Measurements from ENCODE around the gene C16orf92. TPM values are rescaled to one million over a fixed set of nuclear protein-coding genes. Genes with fewer than 3 reads are reported as not detected.

C16orf92 gene
- total RNA-seq, 1 donor from 2014 or later, result not detected

DNA sequence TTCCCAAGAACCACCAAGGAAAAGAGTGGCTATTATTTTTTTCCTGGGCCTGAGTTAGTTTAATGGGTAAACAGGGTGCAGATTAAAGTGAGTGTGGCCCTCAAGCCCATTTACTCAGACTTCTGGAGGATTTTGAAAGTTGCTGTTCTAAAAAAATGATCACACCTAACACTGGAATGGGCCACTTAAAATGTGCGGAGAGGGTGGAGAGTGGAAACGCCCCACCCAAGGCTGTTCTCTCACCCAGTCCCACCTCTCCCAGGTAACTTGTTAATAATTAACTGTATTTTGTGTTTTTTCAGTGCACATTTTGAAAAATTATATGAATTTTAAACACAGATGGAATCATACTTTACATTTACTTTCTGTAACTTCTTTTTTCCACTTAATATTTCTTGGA is 33.0 kb upstream of the C16orf92 start:
- Histone ChIP-seq H3K9ac (no peak overlapping the region), H3K79me2 (ENCODE audit: low read depth) (no peaks in the 10 kb centered on the region), H3K27me3 (no peaks in the 10 kb centered on the region), H4K20me1 (ENCODE audit: low read depth) (no peaks in the 10 kb centered on the region), H3K9me3 (ENCODE audit: low read depth) (no peaks in the 10 kb centered on the region), H3F3A (ENCODE audit: low read depth) (peaks cover 11% of the 10 kb centered on the region), H3K4me1 (peaks cover 5% of the 10 kb centered on the region), H3K4me3 (no peak overlapping the region), H2AFZ (replicated peaks) (no peak overlapping the region), H3K4me2 (no peak overlapping the region), H3K27ac (no peak overlapping the region), H3K36me3 (no peaks in the 10 kb centered on the region)
- H3K27ac Mint-ChIP-seq, result no peak overlapping the region
- peaks cover 6% of the 10 kb centered on the region for H3K27me3 Mint-ChIP-seq (ENCODE audit: insufficient read depth, low read depth)
- H3K4me3 Mint-ChIP-seq, result no peak overlapping the region
- no peak for DNase-seq (ENCODE audit: low spot score)
- no peaks in the 10 kb centered on the region for H3K9me3 Mint-ChIP-seq
- H3K36me3 Mint-ChIP-seq, result peaks cover 22% of the 10 kb centered on the region
- peaks cover 18% of the 10 kb centered on the region for H3K4me1 Mint-ChIP-seq
- TF ChIP-seq EZH2 (IDR thresholded peaks at IDR 0.05), result no peak
- TF ChIP-seq, protein P1, sequence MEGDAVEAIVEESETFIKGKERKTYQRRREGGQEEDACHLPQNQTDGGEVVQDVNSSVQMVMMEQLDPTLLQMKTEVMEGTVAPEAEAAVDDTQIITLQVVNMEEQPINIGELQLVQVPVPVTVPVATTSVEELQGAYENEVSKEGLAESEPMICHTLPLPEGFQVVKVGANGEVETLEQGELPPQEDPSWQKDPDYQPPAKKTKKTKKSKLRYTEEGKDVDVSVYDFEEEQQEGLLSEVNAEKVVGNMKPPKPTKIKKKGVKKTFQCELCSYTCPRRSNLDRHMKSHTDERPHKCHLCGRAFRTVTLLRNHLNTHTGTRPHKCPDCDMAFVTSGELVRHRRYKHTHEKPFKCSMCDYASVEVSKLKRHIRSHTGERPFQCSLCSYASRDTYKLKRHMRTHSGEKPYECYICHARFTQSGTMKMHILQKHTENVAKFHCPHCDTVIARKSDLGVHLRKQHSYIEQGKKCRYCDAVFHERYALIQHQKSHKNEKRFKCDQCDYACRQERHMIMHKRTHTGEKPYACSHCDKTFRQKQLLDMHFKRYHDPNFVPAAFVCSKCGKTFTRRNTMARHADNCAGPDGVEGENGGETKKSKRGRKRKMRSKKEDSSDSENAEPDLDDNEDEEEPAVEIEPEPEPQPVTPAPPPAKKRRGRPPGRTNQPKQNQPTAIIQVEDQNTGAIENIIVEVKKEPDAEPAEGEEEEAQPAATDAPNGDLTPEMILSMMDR (IDR thresholded peaks at IDR 0.05), result no peak
- TF ChIP-seq EZH2phosphoT487 (IDR thresholded peaks at IDR 0.05), result no peak

DNA sequence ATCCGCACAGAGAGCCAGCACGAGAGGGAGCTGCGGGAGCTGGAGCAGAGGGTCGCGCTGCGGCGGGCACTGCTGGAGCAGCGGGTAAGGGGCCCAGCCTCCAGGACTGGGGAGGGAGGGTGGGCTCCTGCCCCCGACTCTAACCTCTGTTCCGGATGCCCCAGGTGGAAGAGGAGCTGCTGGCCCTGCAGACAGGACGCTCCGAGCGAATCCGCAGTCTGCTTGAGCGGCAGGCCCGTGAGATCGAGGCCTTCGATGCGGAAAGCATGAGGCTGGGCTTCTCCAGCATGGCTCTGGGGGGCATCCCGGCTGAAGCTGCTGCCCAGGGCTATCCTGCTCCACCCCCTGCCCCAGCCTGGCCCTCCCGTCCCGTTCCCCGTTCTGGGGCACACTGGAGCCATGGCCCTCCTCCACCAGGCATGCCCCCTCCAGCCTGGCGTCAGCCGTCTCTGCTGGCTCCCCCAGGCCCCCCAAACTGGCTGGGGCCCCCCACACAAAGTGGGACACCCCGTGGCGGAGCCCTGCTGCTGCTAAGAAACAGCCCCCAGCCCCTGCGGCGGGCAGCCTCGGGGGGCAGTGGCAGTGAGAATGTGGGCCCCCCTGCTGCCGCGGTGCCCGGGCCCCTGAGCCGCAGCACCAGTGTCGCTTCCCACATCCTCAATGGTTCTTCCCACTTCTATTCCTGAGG is 32.0 kb upstream of the C16orf92 start:
- no peaks in the 10 kb centered on the region for H3K36me3 ChIP-seq
- TF ChIP-seq EZH2phosphoT487 (IDR thresholded peaks at IDR 0.05) (no peak), EZH2 (IDR thresholded peaks at IDR 0.05) (no peak)
- TF ChIP-seq, protein P1 (IDR thresholded peaks at IDR 0.05), result no peak

DNA sequence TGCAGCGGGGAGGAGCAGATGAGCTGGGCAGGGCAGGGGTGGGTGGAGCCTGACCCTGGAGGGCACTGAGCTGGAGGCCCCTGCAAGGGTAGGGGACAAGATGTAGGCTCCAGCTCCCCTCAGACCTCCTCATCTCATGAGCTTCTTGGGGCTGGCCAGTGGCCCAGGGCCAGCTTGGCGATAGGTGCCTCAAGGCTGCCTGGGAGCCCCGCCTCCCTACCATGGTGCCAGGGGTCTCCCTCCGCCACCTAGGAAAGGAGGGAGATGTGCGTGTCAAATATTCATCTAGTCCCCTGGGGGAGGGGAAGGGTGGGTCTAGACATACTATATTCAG is 31.5 kb upstream of the C16orf92 start:
- no peak for TF ChIP-seq EZH2phosphoT487 (IDR thresholded peaks at IDR 0.05)
- TF ChIP-seq, protein P1 (IDR thresholded peaks at IDR 0.05), result no peak
- TF ChIP-seq EZH2 (IDR thresholded peaks at IDR 0.05), result no peak
- Histone ChIP-seq H3K27ac (no peak overlapping the region), H3K79me2 (ENCODE audit: low read depth) (peaks cover 2% of the 10 kb centered on the region), H3K4me1 (peaks cover 5% of the 10 kb centered on the region), H3K36me3 (no peaks in the 10 kb centered on the region), H3K4me2 (no peak overlapping the region), H3F3A (ENCODE audit: low read depth) (peaks cover 20% of the 10 kb centered on the region), H3K4me3 (no peak overlapping the region), H3K9ac (no peak overlapping the region), H4K20me1 (ENCODE audit: low read depth) (no peaks in the 10 kb centered on the region), H3K9me3 (ENCODE audit: low read depth) (no peaks in the 10 kb centered on the region), H2AFZ (replicated peaks) (no peak overlapping the region), H3K27me3 (no peaks in the 10 kb centered on the region)
- no peaks in the 10 kb centered on the region for H3K9me3 Mint-ChIP-seq
- peaks cover 17% of the 10 kb centered on the region for H3K36me3 Mint-ChIP-seq
- no peak overlapping the region for H3K27ac Mint-ChIP-seq
- H3K4me3 Mint-ChIP-seq, result no peak overlapping the region
- H3K4me1 Mint-ChIP-seq, result peaks cover 23% of the 10 kb centered on the region
- H3K27me3 Mint-ChIP-seq (ENCODE audit: insufficient read depth, low read depth), result peaks cover 6% of the 10 kb centered on the region
- no peak for DNase-seq (ENCODE audit: low spot score)

More for the DNA sequence above, 32.0 kb upstream of the C16orf92 start:
- Histone ChIP-seq H3K4me1 (peaks cover 5% of the 10 kb centered on the region), H3K27ac (no peak overlapping the region), H3K9ac (no peak overlapping the region), H4K20me1 (ENCODE audit: low read depth) (no peaks in the 10 kb centered on the region), H3K79me2 (ENCODE audit: low read depth) (no peaks in the 10 kb centered on the region), H3K9me3 (ENCODE audit: low read depth) (no peaks in the 10 kb centered on the region), H2AFZ (replicated peaks) (no peak overlapping the region), H3K4me3 (no peak overlapping the region), H3F3A (ENCODE audit: low read depth) (peaks cover 20% of the 10 kb centered on the region), H3K27me3 (no peaks in the 10 kb centered on the region), H3K4me2 (no peak overlapping the region)
- DNase-seq (ENCODE audit: low spot score), result no peak
- H3K27me3 Mint-ChIP-seq (ENCODE audit: insufficient read depth, low read depth), result peaks cover 6% of the 10 kb centered on the region
- no peak overlapping the region for H3K27ac Mint-ChIP-seq
- peaks cover 18% of the 10 kb centered on the region for H3K4me1 Mint-ChIP-seq
- no peak overlapping the region for H3K4me3 Mint-ChIP-seq
- no peaks in the 10 kb centered on the region for H3K9me3 Mint-ChIP-seq
- H3K36me3 Mint-ChIP-seq, result peaks cover 19% of the 10 kb centered on the region

Measured in neural progenitor cell (in vitro differentiated cells).